EL (cell line): ENCODE data around the gene COL21A1.
"Not testable (repeated sequence)": the region's sequence is repeated elsewhere in the genome, so short reads cannot be mapped to it uniquely, and the experiment has no call there.

Source experiments
- DNase-seq: peaks from one replicate; pipeline ENCODE4 v3.0.0-alpha.2; 2016

The COL21A1 gene

GRCh38 chr6:56043076-56043475 is 204.3 kb downstream of the COL21A1 start:
- DNase-seq, result no peak

GRCh38 chr6:56041591-56041990 is 205.8 kb downstream of the COL21A1 start:
- no peak for DNase-seq

- peak; percentile 9 for DNase-seq
Measured at GRCh38 chr6:56040889-56041301, 206.5 kb downstream of the COL21A1 start.

GRCh38 chr6:56040223-56040622 is 207.2 kb downstream of the COL21A1 start:
- peak; percentile 4 for DNase-seq

GRCh38 chr6:56038764-56039163 is 208.6 kb downstream of the COL21A1 start:
- no peak for DNase-seq

GRCh38 chr6:56037601-56038000 is 209.8 kb downstream of the COL21A1 start:
- no peak for DNase-seq

GRCh38 chr6:56036916-56037600 is 210.3 kb downstream of the COL21A1 start:
- DNase-seq, result no peak

- DNase-seq, result no peak
Measured at GRCh38 chr6:56033401-56033800, 214.0 kb downstream of the COL21A1 start.

GRCh38 chr6:56032715-56033260 is 214.6 kb downstream of the COL21A1 start:
- DNase-seq, result no peak

- no peak for DNase-seq
Measured at GRCh38 chr6:56027865-56028264, 219.5 kb downstream of the COL21A1 start.

- DNase-seq, result peak; percentile 3
Measured at GRCh38 chr6:56026455-56027180, 220.8 kb downstream of the COL21A1 start.

- DNase-seq, result no peak
Measured at GRCh38 chr6:56025795-56026194, 221.6 kb downstream of the COL21A1 start.

GRCh38 chr6:56024931-56025330 is 222.4 kb downstream of the COL21A1 start:
- DNase-seq, result no peak

- DNase-seq, result no peak
Measured at GRCh38 chr6:56023829-56024228, 223.6 kb downstream of the COL21A1 start.

GRCh38 chr6:56022678-56023077 is 224.7 kb downstream of the COL21A1 start:
- no peak for DNase-seq

GRCh38 chr6:56021943-56022342 is 225.4 kb downstream of the COL21A1 start:
- DNase-seq, result no peak

- DNase-seq, result no peak
Measured at GRCh38 chr6:56019973-56020372, 227.4 kb downstream of the COL21A1 start.

GRCh38 chr6:56017198-56017597 is 230.2 kb downstream of the COL21A1 start:
- DNase-seq, result no peak

- not testable (repeated sequence) for DNase-seq
Measured at GRCh38 chr6:56014039-56014438, 233.3 kb downstream of the COL21A1 start.

- peak; percentile 2 for DNase-seq
Measured at GRCh38 chr6:56009636-56010035, 237.7 kb downstream of the COL21A1 start.
